GM18499 (cell line): ENCODE measurements around the gene KLHL18.
"Not testable (repeated sequence)": the region's sequence is repeated elsewhere in the genome, so short reads cannot be mapped to it uniquely, and the experiment has no call there.

Source experiments
- ATAC-seq: cut with Tn5 transposase; IDR thresholded peaks from one replicate; pipeline ENCODE4 v1.9.1; 2021; ENCODE audit warnings: moderate number of reproducible peaks; ENCODE audit not compliant: insufficient read depth, unreplicated experiment

The KLHL18 gene

DNA sequence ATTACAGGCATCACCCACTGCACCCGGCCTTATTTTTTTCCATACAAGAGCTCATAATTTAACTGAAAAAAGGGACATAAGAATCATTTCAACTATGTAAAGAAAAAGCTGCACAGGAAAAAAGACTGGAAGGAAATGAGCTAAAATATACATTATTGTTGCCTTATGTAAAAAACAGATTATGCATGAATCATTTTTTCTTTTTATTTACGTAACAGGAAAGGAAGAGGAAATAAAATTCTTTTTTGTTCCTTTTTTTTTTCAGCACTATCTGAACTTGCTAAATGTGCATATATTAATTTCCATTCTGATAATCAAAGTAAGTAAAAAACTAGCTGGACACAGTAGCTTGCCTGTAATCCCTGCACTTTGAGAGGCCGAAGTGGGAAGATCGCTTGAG, 12.2 kb upstream of the KLHL18 start:
- ATAC-seq: no peak

DNA sequence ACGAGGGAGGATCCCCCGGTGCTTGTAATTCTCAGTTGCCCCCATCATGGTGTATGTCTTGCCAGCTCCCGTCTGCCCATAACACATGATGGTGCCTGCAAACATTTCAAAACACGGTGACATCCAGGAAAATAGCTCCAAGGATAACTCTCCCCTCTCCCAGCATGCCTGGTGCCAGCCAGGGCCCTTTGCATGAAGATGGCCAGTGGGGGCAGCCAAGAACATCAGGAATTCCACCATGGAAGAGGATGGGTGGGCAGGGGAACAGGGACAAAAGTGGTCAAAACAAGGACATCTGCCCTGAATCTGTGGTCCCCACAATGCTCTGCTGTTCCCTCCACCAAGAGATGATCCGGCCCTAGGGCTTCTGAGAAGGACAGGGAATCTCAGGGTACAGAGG, 9.2 kb upstream of the KLHL18 start:
- no peak for ATAC-seq

- no peak for ATAC-seq
These were observed 8.1 kb upstream of the KLHL18 start for GRCh38 chr3:47274652-47275051.

DNA sequence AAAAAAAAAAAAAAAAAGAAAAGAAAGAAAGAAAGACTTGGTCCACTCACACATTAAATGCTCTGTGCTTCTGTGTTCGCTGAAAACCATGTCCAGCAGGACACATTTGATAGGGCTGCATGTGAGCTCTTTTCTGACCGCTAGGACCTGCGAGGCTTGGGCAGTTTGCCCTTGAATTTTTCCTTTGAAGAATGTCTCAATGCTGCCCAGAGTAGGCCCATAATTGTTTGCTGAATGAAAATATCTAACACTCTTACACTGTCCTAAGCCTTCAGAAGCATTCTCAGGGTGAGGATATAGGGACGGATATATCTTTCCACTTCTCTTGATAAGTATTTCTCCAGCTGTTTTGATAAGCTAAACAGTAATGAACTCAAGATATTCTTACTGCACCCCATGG, 6.2 kb upstream of the KLHL18 start:
- no peak for ATAC-seq

GRCh38 chr3:47280519-47280918, 2.2 kb upstream of the KLHL18 start:
- ATAC-seq: no peak

DNA sequence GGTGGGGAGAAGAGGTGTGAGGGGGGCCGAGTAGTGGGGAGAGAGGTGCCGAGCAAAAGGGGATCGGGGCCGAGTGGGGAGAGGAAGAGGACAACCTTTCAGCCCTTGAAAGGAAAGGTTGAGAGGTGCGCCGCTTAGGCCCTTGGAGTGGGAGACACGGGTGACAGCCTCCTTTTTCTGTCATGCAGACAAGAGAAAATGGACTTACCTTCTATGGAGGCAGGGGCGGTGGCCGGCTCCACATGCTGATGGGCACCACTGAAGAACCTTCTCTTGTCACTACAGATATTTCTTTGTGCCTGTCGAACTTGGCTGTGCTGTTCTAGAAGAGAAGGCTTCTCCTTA, 421 bp downstream of the KLHL18 start:
- no peak for ATAC-seq

DNA sequence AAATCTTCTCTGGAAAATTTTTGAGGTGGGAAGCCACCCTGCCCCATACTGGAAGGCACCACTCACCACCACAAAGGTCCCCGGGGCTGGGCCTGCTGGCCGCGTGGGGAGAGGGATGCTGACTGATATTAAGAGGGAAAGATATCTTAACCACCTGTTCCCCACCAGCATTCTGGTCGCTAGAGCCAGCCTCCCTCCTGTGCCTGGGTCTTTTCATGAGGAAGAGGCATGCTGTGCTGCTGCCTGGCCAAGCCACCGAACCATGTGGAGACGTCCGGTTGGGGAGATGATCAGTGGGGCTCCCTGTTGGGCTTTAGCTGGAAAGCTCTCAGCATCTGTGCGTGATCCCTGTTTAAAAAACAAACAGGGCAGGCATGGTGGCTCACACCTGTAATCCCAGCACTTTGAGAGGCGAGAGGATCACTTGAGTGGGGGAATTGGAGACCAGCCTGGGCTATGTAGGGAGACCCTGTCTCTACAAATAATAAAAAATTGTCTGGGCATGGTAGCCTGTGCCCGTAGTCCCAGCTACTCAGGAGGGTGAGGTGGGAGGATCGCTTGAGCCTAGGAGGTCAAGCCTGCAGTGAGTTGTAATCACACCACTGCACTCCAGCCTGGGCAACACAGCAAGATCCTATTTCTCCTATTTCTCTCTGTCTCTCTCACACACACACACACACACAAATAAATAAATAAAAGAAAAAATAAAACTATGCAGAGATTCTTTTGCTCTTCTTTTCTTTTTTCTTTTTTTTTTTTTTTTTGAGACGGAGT, 1.0 kb downstream of the KLHL18 start:
- ATAC-seq: no peak

DNA sequence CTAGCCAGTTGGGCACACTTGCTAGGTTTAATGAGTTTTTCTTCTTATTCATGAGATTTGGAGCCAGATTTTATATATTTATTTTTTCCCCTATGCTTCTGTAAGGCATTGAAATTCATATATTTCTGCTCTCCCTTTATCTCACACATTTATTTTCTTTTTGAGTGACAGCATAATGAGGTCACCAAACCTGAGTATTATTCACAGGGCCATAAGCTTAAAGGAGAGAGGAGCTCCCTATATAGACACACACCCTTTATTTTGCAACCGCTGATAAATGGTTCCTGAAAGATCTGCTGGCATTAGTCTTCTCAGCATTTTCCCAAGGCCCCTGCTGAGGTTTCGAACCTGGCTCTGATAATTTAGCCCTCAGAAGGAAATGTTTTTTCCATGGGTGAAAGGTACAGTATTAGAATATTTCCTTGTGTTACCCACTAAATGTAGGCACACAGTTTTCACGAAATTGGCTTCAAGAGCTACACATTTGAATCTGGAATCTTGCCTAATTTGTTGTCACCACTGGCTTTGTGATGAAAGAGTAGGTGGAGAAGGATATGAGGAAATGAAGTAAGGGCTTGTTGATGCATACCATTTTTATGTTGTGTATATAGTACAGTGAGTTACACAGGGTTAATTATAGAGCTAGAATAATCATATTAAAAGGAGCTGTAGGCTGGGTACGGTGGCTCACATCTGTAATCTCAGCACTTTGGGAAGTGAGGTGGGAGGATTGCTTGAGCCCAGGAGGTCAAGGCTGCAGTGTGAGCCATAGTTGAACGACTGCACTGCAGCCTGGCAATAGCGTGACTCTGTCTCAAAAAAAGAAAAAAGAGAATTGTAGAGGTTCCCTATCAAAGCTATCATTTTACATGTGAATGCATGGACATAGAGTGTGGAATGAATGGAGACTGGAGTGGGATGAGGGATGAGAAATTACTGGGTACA, 6.5 kb downstream of the KLHL18 start:
- no peak for ATAC-seq

GRCh38 chr3:47291158-47291753, 8.5 kb downstream of the KLHL18 start:
- no peak for ATAC-seq

GRCh38 chr3:47291754-47292420, 9.1 kb downstream of the KLHL18 start:
- not testable (repeated sequence) for ATAC-seq

- no peak for ATAC-seq
These were observed 11.1 kb downstream of the KLHL18 start for GRCh38 chr3:47293822-47294221.

- ATAC-seq: no peak
These were observed 11.6 kb downstream of the KLHL18 start for GRCh38 chr3:47294392-47294791.

DNA sequence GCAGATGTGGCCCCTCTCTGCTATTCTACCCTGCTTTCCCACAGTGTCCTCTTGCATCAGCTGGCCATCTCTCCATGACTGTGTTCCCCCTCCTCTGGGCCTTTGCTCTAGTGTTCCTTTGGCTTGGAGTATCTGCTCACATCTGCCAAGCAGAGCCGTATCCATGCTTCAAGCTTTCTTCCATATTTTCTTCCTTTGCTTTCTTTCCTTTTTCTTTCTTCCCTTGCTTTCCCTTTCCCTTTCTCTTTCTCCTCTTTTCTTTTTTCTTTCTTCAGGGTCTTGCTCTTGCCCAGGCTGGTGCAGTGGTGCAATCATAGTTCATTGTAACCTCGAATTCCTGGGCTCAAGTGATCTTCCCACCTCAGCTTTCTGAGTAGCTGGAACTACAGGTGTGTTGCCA, 12.6 kb downstream of the KLHL18 start:
- no peak for ATAC-seq

DNA sequence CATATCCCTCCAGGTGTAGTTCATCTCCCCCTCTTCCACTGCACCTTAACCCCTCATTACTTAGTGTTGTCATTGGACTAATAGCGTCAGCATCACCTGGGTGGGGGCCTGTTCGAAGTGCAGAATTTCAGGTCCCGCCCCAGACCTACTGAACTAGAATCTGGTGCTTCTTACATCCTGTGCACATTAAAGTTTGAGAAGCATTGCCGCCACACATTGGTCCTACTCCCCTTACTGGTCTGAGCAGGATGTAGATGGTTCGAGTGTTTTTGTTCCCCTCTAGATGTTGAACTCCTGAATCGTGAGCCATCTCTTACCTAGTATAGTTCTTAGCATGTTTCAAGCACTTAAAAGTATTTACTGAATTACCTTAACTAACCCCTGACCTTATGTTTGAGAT, 13.2 kb downstream of the KLHL18 start:
- no peak for ATAC-seq

DNA sequence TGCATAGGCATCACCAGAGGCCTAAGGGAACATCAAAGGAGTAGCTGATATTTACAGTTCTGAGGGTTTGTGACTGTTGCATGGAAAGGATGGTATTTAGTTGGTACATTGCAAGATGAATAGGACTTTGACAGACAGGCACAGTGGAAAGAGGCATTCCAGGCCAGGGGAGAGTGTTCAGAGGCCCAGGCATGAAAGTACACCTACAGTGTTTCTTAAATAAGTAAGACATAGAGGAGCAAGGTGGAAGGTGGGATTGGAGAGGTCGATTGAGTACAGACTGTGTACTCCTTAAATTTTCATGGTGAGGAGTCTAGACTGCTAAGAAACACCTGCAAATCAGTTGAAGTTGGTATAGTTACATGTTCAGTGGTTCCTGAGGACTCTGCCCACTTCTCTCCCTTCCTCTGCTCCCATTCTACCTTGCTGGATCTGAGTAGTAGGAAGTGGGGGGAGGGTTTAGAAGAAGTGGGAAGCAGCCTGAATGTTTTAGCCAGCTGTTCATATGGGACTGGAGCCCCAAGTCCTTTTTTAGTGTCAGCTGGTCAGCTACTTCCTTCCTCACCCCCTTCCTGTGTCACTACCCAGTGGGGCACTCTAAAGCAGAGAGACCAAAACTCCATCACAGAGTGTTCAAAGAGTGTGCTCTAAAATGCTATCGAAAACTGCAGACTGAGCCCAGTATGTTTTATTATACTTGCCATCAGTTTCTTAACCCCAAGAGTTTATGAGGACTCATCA, 14.0 kb downstream of the KLHL18 start:
- ATAC-seq: no peak

DNA sequence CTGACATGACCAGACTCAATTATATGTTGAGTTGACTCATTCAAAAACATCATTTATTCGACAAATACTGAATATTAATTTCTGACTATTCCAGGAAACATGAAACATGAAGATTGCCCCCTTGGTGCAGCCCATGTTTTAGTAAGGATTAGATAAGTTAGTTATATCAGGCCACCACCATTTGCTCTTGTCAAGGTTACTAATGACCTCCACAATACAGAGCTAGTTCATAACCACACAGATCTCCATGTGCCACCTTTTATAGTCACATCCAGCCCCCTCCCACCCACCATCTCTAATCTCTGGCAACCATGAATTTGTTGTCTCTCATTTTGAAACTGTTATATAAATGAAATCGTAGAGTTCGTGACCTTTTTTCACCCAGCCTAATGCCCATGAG, 15.7 kb downstream of the KLHL18 start:
- ATAC-seq: no peak

DNA sequence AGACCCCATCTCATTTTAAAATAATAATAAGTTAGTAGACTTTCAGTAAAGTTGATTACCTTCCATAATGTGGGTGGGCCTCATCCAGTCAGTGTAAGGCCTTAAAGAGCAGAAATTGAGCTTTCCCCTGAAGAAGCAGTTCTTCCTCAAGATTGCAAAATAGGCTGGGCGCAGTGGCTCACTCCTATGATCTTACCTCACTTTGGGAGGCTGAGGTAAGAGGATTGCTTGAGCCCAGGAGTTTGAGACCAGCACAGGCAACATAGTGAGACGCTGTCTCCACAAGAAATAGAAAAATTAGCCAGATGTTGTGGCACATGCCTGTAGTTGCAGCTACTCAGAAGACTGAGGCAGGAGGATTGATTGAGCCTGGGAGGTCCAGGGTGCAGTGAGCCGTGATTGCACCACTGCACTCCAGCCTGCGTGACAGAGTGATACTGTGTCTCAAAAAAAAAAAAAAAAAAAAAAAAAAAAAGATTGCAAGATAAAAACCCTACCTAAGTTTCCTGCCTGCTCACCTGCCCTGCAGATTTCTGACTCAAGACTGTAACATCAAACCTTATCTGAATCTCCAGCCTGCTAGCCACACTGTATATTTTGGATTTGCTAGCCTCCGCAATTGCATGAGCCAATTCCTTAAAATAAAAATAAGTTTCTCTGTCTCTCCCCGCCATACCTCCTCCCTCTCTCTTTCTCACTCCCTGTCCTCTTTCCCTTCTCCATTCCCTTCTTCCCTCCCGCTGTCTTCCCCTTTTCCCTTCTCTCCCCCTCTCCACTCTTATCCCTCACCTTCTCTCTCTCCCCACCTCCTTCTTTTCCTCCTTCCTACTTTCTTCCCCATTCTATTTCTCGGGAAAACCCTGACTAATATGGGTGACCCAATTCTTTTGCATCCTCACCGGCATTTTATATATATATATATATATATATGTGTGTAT, 16.9 kb downstream of the KLHL18 start:
- no peak for ATAC-seq

GRCh38 chr3:47301456-47301855, 18.7 kb downstream of the KLHL18 start:
- ATAC-seq: no peak

DNA sequence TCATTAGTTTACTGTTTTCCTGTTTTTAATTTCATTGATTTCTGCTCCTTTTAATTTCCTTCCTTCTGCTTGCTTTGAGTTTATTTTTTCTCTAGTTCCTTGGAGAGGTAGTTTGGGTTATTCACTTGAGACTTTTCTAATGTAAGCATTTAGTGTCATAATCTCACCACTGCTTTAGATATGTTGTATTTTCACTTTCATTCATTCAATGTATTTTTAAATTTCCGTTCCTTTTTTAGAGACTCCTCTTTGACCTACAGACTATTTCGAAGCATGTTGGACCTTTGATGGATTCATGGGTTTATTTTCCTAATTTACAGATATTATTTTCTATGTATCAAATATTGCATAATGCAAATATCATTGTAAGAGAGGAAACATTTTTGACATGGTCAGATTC, 23.3 kb downstream of the KLHL18 start:
- no peak for ATAC-seq
